Upper lobe of right lung (tissue), 1 donor: ENCODE results near the gene ZNF511. TPM values are rescaled to one million over a fixed set of nuclear protein-coding genes. Genes with fewer than 3 reads are reported as not detected.

Experiments used
- ATAC-seq: fragments of 200-7000 bp; cut with Tn5 transposase; one replicate; pipeline ENCODE4 v1.9.1; 2020; ENCODE audit warnings: mild to moderate bottlenecking, moderate library complexity
- DNase-seq: peaks from one replicate; pipeline ENCODE4 v3.0.0-alpha.2; 2020
- H3K27ac ChIP-seq: fragments of 200-600 bp; one replicate; pipeline ENCODE4 v1.8.0; 2022
- H3K27me3 ChIP-seq: fragments of 200-600 bp; one replicate; pipeline ENCODE4 v1.8.0; 2022; ENCODE audit warnings: mild to moderate bottlenecking
- H3K36me3 ChIP-seq: fragments of 200-600 bp; one replicate; pipeline ENCODE4 v1.8.0; 2022
- H3K4me1 ChIP-seq: fragments of 200-600 bp; one replicate; pipeline ENCODE4 v1.8.0; 2022
- H3K4me3 ChIP-seq: fragments of 200-600 bp; one replicate; pipeline ENCODE4 v1.8.0; 2022; ENCODE audit warnings: mild to moderate bottlenecking
- H3K9me3 ChIP-seq: fragments of 200-600 bp; one replicate; pipeline ENCODE4 v1.8.0; 2022
- intact Hi-C: fragments of 100-400 bp; cut with DNase I; formaldehyde crosslinking; loops from one replicate; pipeline ENCODE4 v1.11.0; 2022
- total RNA-seq: library from RNA; stranded (reverse); fragmentation: NEBNext Ultra II Directional; extraction: Animal tissue kit (Norgen Biotek cat#: 25700); gene quantifications from one replicate; pipeline ENCODE4 v1.2.1, GENCODE V29; 2021
- TF ChIP-seq, protein P1 (sequence below): fragments of 200-600 bp; IDR thresholded peaks from one replicate; pipeline ENCODE4 v1.8.0; 2022; ENCODE audit warnings: antibody characterized with exemption
- donor health status: DM: no; HTN: yes; CAD: no; lungs with severe emphysema.

Gene ZNF511
- total RNA-seq, 1 donor from 2014 or later: 42.8 TPM

DNA sequence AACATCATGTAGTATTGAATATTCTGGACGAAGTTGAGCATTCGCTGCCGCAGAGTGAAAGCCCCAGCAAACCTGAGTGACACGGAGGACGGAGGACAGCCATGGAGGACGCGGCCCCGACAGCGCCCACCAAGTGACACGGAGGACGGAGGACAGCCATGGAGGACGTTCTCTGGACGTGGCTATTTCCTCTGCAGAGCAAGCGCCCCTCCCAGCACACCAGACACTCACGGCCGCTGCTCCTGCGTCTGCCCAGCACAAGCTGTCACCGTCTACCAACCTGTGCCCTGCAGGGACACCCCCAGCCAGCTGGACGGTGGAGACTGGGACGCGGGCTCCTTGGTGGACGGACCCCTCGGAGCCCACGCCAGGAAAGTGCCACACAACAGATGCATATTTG is 24.8 kb upstream of the ZNF511 start:
- TF ChIP-seq, protein P1, sequence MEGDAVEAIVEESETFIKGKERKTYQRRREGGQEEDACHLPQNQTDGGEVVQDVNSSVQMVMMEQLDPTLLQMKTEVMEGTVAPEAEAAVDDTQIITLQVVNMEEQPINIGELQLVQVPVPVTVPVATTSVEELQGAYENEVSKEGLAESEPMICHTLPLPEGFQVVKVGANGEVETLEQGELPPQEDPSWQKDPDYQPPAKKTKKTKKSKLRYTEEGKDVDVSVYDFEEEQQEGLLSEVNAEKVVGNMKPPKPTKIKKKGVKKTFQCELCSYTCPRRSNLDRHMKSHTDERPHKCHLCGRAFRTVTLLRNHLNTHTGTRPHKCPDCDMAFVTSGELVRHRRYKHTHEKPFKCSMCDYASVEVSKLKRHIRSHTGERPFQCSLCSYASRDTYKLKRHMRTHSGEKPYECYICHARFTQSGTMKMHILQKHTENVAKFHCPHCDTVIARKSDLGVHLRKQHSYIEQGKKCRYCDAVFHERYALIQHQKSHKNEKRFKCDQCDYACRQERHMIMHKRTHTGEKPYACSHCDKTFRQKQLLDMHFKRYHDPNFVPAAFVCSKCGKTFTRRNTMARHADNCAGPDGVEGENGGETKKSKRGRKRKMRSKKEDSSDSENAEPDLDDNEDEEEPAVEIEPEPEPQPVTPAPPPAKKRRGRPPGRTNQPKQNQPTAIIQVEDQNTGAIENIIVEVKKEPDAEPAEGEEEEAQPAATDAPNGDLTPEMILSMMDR: no peak

DNA sequence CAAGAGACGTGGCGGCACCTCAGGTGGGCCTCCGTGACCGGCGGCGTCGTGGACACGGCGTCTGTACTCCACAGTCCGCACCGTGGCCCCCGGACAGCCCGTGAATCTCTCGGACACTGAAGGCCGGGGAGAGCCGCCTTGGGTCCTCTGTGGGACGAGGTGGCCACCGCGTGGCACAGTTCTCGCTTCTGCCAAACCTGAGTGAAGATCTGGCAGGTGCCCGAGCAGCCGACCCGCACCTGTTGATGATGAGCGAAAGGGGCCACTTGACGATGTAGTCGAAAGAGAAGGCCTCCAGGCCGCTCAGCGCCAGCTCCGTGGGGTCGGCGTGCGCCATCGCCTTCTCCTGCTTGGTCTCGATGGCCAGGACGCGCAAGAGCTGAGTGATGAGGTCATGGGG is 23.5 kb upstream of the ZNF511 start:
- Histone ChIP-seq H3K27ac (no peak overlapping the region), H3K36me3 (peaks cover 89% of the 10 kb centered on the region), H3K4me1 (no peaks in the 10 kb centered on the region), H3K27me3 (no peaks in the 10 kb centered on the region), H3K4me3 (no peak overlapping the region), H3K9me3 (no peaks in the 10 kb centered on the region)
- intact Hi-C loops: no loop called here
- DNase-seq: no peak
- no peak for ATAC-seq
- TF ChIP-seq, protein P1: no peak

More for the DNA sequence above, 24.8 kb upstream of the ZNF511 start:
- DNase-seq: no peak
- peaks cover 4% of the 10 kb centered on the region for H3K4me1 ChIP-seq
- no peak overlapping the region for H3K27ac ChIP-seq
- no peak overlapping the region for H3K4me3 ChIP-seq
- peaks cover 85% of the 10 kb centered on the region for H3K36me3 ChIP-seq
- no peaks in the 10 kb centered on the region for H3K9me3 ChIP-seq
- no peak for ATAC-seq
- intact Hi-C loops: no loop called here
- no peaks in the 10 kb centered on the region for H3K27me3 ChIP-seq

DNA sequence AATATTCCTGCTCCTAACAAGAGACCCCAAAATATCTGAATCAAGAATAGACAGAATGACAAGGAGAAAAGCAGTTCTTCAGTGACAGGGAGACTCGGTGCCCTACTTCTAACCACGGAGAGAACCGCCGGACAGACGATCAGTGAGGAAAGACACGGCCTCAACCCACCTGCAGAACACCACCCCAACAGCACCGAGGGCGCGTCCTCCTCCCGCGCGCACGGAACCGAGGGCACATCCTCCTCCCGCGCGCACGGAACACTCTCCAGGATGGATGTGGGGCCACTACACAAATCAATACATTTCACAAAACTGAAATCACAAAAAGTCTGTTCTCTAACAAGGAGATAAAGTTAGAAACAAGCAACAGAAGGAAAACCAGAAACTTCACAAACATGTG is 22.3 kb upstream of the ZNF511 start:
- TF ChIP-seq, protein P1: no peak
- H3K4me1 ChIP-seq: no peaks in the 10 kb centered on the region
- no peak for ATAC-seq
- H3K27me3 ChIP-seq: no peaks in the 10 kb centered on the region
- no peaks in the 10 kb centered on the region for H3K9me3 ChIP-seq
- peaks cover 93% of the 10 kb centered on the region for H3K36me3 ChIP-seq
- H3K4me3 ChIP-seq: no peak overlapping the region
- no peak overlapping the region for H3K27ac ChIP-seq
- intact Hi-C loops: no loop called here
- no peak for DNase-seq

DNA sequence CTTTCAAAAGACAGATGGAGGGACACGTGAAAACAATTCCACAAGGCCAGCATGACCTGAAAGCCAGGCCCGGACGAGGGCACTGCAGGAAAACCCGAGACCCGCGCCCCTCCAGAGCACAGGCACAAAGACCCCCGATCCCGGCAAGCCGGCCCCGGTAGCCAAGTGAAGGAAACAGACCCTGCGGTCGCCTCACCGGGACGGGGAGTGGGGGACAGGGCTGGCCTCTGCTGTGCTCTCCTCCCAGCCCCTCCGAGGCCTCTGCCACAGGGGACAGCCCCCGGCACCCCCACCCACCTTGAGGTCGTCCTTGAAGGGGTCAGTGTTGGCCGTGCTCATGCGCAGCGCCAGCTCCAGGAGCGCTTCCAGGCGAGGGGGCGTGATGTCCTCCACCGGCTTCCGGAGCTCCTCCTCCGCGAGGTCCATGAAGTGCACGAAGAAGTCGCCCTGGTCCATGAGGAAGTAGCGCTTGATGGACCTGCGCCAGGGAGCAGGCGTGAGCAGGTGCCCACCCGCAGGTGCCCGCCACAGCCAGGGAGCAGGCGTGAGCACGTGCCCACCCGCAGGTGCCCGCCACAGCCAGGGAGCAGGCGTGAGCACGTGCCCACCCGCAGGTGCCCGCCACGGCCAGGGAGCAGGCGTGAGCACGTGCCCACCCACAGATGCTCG is 20.7 kb upstream of the ZNF511 start:
- no peaks in the 10 kb centered on the region for H3K27me3 ChIP-seq
- ATAC-seq (peak; percentile 25), DNase-seq (no peak)
- intact Hi-C loops: no loop called here
- TF ChIP-seq, protein P1: no peak
- no peak overlapping the region for H3K27ac ChIP-seq
- H3K36me3 ChIP-seq: peaks cover 84% of the 10 kb centered on the region
- H3K4me1 ChIP-seq: no peaks in the 10 kb centered on the region
- no peaks in the 10 kb centered on the region for H3K9me3 ChIP-seq
- H3K4me3 ChIP-seq: no peak overlapping the region

DNA sequence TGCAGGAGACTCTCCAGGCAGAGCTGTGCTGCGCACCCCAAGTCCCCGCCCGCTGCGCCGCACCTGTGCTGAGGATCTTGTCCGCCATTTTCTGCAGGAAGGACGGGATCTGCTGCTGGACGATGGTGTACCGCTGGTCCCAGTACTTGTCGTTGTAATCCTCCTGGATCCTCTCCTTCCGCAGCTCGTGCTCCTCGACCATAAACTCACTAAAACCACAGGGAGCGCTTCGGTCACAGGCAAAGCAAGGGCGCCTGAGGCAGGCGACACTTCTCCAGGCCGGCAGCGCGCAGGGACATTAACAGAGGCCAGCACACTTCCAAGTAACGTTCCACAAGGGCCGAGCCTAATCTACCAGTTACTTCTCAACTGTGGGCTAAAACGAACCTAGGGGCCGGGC is 19.0 kb upstream of the ZNF511 start:
- no peak for DNase-seq
- ATAC-seq: no peak
- peaks cover 84% of the 10 kb centered on the region for H3K36me3 ChIP-seq
- no peak overlapping the region for H3K27ac ChIP-seq
- H3K27me3 ChIP-seq: no peaks in the 10 kb centered on the region
- no peaks in the 10 kb centered on the region for H3K4me1 ChIP-seq
- intact Hi-C loops: no loop called here
- TF ChIP-seq, protein P1: no peak
- H3K9me3 ChIP-seq: no peaks in the 10 kb centered on the region
- H3K4me3 ChIP-seq: no peak overlapping the region
